ENCODE data around the gene AHDC1. TPM values are rescaled to one million over a fixed set of nuclear protein-coding genes. Genes with fewer than 3 reads are reported as not detected.

The AHDC1 gene
- total RNA-seq, 1 experiment from 2014 or later = 33.7 TPM

Other genes with a start within 250 kb of the AHDC1 start
- gene MAP3K6, start 237.2 kb downstream of the AHDC1 start, total RNA-seq (2021; ENCODE audit: unreplicated experiment) = 30.2 TPM
- gene FCN3, start 229.3 kb downstream of the AHDC1 start, total RNA-seq (2021; ENCODE audit: unreplicated experiment) = 1.2 TPM
- gene CD164L2, start 220.8 kb downstream of the AHDC1 start, total RNA-seq (2021; ENCODE audit: unreplicated experiment) = 11.6 TPM
- 2.8 TPM for gene GPR3, start 211.5 kb downstream of the AHDC1 start, total RNA-seq (2021; ENCODE audit: unreplicated experiment)
- 111 TPM for gene WASF2, start 114.0 kb downstream of the AHDC1 start, total RNA-seq (2021; ENCODE audit: unreplicated experiment)
- gene FGR, start 31.0 kb upstream of the AHDC1 start, total RNA-seq (2021; ENCODE audit: unreplicated experiment) = not detected
- gene IFI6, start 68.0 kb upstream of the AHDC1 start, total RNA-seq (2021; ENCODE audit: unreplicated experiment) = 14.8 TPM
- gene FAM76A, start 121.8 kb upstream of the AHDC1 start, total RNA-seq (2021; ENCODE audit: unreplicated experiment) = 9.6 TPM
- gene STX12, start 169.1 kb upstream of the AHDC1 start, total RNA-seq (2021; ENCODE audit: unreplicated experiment) = 27.6 TPM
- 57.4 TPM for gene PPP1R8, start 226.6 kb upstream of the AHDC1 start, total RNA-seq (2021; ENCODE audit: unreplicated experiment)

Data from HCT116 (cell line).